Adrenal gland (tissue), 12 donors: ENCODE data around the gene LAMA1. TPM values are rescaled to one million over a fixed set of nuclear protein-coding genes. Genes with fewer than 3 reads are reported as not detected.

Experiments used
- DNase-seq, 7 donors: peaks; one replicate each; pipeline ENCODE4 v3.0.0-alpha.2; 2019 to 2020
- H3K27ac ChIP-seq, 5 donors: fragments of 200-600 bp; sonication (generic) in 4 of 5; 1 replicate in 3 of 5; 2 replicates in 2 of 5; pipeline versions ENCODE4 v1.5.1 to v1.8.0; 2016 to 2020; ENCODE audit warnings: mild to moderate bottlenecking in 1 of 5
- H3K27me3 ChIP-seq: fragments of 200-600 bp; 2 replicates; pipeline ENCODE4 v1.8.0; 2021
- H3K36me3 ChIP-seq, 2 donors: fragments of 200-600 bp; replicated peaks in 1 of 2; 1 replicate in 1 of 2; 2 replicates in 1 of 2; pipeline versions ENCODE4 v1.5.1 to v1.8.0; 2018 to 2022
- H3K4me1 ChIP-seq, 2 donors: fragments of 200-600 bp; replicated peaks in 1 of 2; 1 replicate in 1 of 2; 2 replicates in 1 of 2; pipeline versions ENCODE4 v1.5.1 to v1.8.0; 2018 to 2021
- H3K4me3 ChIP-seq, 4 donors: fragments of 200-600 bp; sonication (generic) in 3 of 4; one replicate each; pipeline ENCODE4 v1.5.1; 2016 to 2018
- H3K9me3 ChIP-seq, 3 donors: fragments of 200-600 bp; sonication (generic) in 1 of 3; replicated peaks in 1 of 3; 1 replicate in 2 of 3; 2 replicates in 1 of 3; pipeline versions ENCODE4 v1.5.1 to v1.8.0; 2016 to 2021
- POLR2A ChIP-seq, 2 donors: fragments of 450-650 bp; IDR thresholded peaks; one replicate each; pipeline ENCODE4 v1.6.1; 2017; ENCODE audit warnings: antibody characterized with exemption in 2 of 2, mild to moderate bottlenecking in 2 of 2, moderate library complexity in 1 of 2
- WGBS, 4 donors: extraction: QIAGEN DNeasy Blood & Tissue Kit in 2 of 4; methylation state at CpG; one replicate each; pipeline versions ENCODE4 v1.1.5 to v1.1.7; 2013 to 2017; 5-methylcytosine and 5-hydroxymethylcytosine counted together
- intact Hi-C, 2 donors: fragments of 100-400 bp; cut with DNase I; formaldehyde crosslinking; loops; one replicate each; pipeline versions ENCODE4 v1.14.1 to v1.15.0; 2022 to 2023
- polyA plus RNA-seq, 3 donors: library from polyadenylated mRNA; stranded (reverse); fragments of 200-250 nt in 2 of 3; fragments of 350-450 nt in 1 of 3; fragmentation: Illumina TruSeq in 1 of 3; extraction: RNeasy Lipid Tissue Mini Kit (QIAGEN cat#74804) in 1 of 3; gene quantifications; one replicate each; pipeline ENCODE4 v1.2.3, GENCODE V29; 2013 to 2014
- total RNA-seq, 9 donors: library from RNA; depleted of rRNA in 4 of 9; stranded (reverse); fragments of >200 nt in 4 of 9; fragments of 120-200 nt in 1 of 9; fragmentation: NEBNext Ultra II Directional in 1 of 9; extraction: Animal tissue kit (Norgen Biotek cat#: 25700) in 1 of 9; gene quantifications; one replicate each; pipeline versions ENCODE4 v1.1.0 to v1.2.4, GENCODE V29; 2013 to 2023
- TF ChIP-seq, protein P1 (sequence below), 6 experiments: fragments of 450-650 bp in 4 of 6; fragments of 200-600 bp in 2 of 6; sonication (generic) in 1 of 6; IDR thresholded peaks; 1 replicate in 5 of 6; 2 replicates in 1 of 6; pipeline versions ENCODE4 v1.5.1 to v1.8.0; 2016 to 2021; ENCODE audit warnings: antibody characterized with exemption in 6 of 6, mild to moderate bottlenecking in 2 of 6, moderate library complexity in 1 of 6
- donor health status: healthy with polysubstance abuse.
- donor health status: Bipolar disorder and iron deficiency.
- donor health status: DM: yes; HTN: yes; CAD: no.
- donor health status: DM: no; HTN: no; CAD: no.
- donor health status: DM: no; HTN: no; CAD: no.
- donor health status: DM: yes; HTN: yes; CAD: no.

The LAMA1 gene
- total and polyA plus RNA-seq, 12 donors: 0.07 to 0.55 (median 0.17) TPM

DNA sequence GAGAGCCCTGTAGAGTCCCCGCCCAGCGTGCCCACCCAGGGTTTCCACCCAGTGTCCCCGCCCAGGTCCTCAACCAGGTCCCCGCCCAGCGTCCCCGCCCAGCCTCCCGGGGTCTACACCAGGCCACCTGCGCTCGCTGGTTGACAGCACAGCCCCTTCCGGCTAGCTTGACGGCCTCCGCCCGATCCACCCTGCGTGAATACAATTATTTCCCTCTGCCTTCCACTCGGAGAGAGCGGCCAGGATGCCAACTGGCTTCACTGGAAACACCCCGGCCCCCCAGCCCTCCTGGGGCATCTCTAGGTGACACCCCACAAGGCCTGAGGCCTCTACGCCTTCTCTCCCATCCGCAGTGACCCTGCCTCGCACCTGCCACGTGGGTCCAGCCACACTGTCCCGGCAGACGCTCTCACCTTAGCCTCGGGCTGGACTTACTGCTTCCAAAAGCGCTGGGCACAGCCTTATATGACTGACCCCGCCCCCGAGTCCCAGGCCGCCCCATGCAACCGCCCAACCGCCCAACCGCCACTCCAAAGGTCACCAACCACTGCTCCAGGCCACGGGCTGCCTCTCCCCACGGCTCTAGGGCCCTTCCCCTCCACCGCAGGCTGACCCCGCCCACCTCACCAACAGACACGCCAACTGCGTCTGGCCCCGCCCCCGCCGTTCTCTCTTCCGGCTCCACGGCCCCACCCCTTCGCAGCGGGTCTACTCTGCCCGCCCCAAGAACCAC is 188.1 kb downstream of the LAMA1 start:
- intact Hi-C loops: no loop called here
- 93 to 96% (median 93%) methylated on average over 31 to 45 of the region's 45 CpGs for WGBS, 4 donors
- DNase-seq: no peak
- Histone ChIP-seq H3K27ac (no peak overlapping the region), H3K4me3 (no peak overlapping the region), H3K27me3 (no peaks in the 10 kb centered on the region), H3K36me3 (no peaks in the 10 kb centered on the region), H3K9me3 (no peaks in the 10 kb centered on the region), H3K4me1 (no peaks in the 10 kb centered on the region)
- no peak for TF ChIP-seq POLR2A (IDR thresholded peaks at IDR 0.05)
- TF ChIP-seq, protein P1, sequence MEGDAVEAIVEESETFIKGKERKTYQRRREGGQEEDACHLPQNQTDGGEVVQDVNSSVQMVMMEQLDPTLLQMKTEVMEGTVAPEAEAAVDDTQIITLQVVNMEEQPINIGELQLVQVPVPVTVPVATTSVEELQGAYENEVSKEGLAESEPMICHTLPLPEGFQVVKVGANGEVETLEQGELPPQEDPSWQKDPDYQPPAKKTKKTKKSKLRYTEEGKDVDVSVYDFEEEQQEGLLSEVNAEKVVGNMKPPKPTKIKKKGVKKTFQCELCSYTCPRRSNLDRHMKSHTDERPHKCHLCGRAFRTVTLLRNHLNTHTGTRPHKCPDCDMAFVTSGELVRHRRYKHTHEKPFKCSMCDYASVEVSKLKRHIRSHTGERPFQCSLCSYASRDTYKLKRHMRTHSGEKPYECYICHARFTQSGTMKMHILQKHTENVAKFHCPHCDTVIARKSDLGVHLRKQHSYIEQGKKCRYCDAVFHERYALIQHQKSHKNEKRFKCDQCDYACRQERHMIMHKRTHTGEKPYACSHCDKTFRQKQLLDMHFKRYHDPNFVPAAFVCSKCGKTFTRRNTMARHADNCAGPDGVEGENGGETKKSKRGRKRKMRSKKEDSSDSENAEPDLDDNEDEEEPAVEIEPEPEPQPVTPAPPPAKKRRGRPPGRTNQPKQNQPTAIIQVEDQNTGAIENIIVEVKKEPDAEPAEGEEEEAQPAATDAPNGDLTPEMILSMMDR (IDR thresholded peaks at IDR 0.05): no peak

DNA sequence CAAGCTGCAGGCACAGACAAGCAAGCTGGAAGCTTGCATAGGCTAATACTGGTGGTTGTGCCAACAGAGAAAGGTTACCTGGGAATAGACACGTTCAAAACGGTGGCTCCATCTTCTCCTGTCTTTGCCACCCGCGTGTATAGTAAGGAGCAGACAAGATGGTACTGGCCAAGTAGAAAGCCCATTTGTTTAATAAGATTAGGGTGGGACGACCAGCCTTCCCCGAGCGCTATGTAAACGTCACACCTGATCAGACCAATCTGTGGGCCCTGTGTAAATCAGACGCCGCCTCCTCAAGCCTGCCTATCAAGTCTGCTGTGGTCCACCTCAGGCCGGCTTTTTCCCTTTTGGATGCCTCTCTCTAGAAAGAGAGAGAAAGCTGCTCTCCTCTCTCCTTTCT is 189.2 kb downstream of the LAMA1 start:
- H3K27ac ChIP-seq: no peak overlapping the region
- intact Hi-C loops: no loop called here
- no peaks in the 10 kb centered on the region for H3K36me3 ChIP-seq
- no peaks in the 10 kb centered on the region for H3K4me1 ChIP-seq
- TF ChIP-seq, protein P1 (IDR thresholded peaks at IDR 0.05): no peak
- no peak for TF ChIP-seq POLR2A (IDR thresholded peaks at IDR 0.05)
- H3K4me3 ChIP-seq: no peak overlapping the region
- no peaks in the 10 kb centered on the region for H3K9me3 ChIP-seq
- no peak for DNase-seq
- 78 to 85% (median 81%) methylated on average over 11 of the region's 11 CpGs for WGBS, 4 donors
- no peaks in the 10 kb centered on the region for H3K27me3 ChIP-seq

GRCh38 chr18:6927153-6927552 is 190.4 kb downstream of the LAMA1 start:
- Histone ChIP-seq H3K36me3 (no peaks in the 10 kb centered on the region), H3K27me3 (no peaks in the 10 kb centered on the region), H3K4me3 (no peak overlapping the region), H3K27ac (no peak overlapping the region), H3K9me3 (no peaks in the 10 kb centered on the region), H3K4me1 (no peaks in the 10 kb centered on the region)
- 84 to 94% (median 93%) methylated on average over 2 of the region's 2 CpGs for WGBS, 4 donors
- intact Hi-C loops: no loop called here
- TF ChIP-seq POLR2A (IDR thresholded peaks at IDR 0.05): no peak
- TF ChIP-seq, protein P1 (IDR thresholded peaks at IDR 0.05): no peak
- no peak for DNase-seq

- Histone ChIP-seq H3K4me1 (no peaks in the 10 kb centered on the region), H3K27me3 (peaks cover 6% of the 10 kb centered on the region), H3K36me3 (no peaks in the 10 kb centered on the region), H3K27ac (no peak overlapping the region), H3K9me3 (no peaks in the 10 kb centered on the region), H3K4me3 (no peak overlapping the region)
- 63 to 96% (median 86%) methylated on average over 1 of the region's 1 CpG for WGBS, 4 donors
- DNase-seq: no peak
- TF ChIP-seq, protein P1 (IDR thresholded peaks at IDR 0.05): no peak
- no peak for TF ChIP-seq POLR2A (IDR thresholded peaks at IDR 0.05)
- intact Hi-C loops: loop anchor here in 1 of 2 donors (5.0 kb wide), 2 partner anchors 79 to 254 kb away; no protein-coding TSS in a partner anchor
Measured at GRCh38 chr18:6923220-6923619, 194.4 kb downstream of the LAMA1 start.
